Eye (tissue), 1 donor: ENCODE data around the gene PSME3.
"Not testable (repeated sequence)": the region's sequence is repeated elsewhere in the genome, so short reads cannot be mapped to it uniquely, and the experiment has no call there.

Experiments
- DNase-seq: peaks from one replicate; pipeline ENCODE4 v3.0.0-alpha.2; 2015

Gene PSME3

DNA sequence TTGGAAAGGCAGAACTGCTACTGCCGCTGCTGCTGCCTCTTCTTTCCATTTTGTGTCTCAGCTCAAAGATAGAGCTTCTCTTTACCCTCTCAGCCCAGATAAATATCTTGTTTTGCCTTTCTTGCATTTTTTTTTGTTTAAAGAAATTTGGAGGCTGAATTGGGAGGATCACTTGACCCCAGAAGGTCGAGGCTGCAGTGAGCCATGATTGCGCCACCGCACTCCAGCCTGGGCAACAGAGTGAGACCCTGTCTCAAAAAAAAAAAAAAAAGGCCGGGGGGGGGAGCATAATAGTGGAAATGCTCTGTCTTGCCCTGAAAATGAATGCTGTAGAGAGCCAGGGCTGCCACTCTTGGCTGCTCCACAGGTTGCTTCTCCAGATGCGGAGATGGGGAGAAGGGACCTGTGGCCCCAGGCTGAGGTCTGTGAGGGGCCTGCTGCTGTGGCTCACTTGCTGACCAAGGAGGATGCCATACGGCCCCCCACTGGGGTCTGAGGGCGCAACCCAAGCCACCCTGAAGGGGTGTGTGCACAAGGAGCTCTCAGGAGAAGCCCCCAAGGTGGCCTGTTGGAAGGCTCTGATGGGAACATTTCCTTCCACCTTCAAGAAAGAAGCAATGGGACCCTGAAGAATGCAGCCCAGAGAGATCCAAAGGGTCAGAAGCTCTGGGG is 45.9 kb downstream of the PSME3 start:
- DNase-seq: no peak

DNA sequence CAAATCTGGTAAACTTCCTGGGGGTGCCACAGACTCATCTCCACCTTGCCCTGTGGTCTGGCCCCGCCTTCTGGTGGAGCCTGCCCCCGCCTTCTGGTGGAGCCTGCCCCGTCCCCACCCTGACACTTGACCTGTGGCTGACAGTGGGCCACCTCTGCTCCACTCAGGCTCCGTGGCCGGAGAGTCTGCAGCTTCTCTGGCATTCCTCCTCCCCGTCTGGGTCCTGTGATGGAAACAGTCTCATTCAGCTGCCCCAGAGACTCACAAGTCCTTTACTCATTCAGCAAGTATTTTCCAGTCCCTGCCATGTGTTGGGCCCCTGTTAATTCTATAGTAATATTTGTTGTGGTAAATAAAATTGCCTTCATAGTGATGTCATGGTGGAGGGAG is 46.4 kb downstream of the PSME3 start:
- no peak for DNase-seq

DNA sequence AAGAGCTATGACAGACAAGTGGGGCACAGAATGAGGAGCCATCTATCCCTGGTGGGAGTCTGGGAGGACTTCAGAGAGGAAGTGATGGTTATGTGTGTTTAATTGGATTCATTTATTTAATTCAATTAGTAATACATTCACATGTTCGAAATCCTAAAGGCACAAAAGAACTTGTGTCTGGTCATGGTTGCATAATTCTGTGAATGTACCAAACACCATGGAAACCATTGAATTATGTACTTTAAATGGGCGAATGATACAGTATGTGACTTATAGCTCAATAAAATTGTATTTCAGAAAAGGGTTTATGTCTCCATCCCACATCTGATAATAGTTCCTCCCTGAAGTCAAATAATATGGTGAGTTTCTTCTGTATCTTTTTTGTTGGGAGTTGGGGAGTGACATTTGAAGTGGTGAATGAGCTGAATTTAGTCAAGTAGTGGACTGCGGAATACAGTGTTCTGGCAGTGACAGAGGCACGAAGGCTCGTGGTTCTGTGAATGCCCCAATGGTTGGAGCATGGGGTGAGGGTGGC is 47.6 kb downstream of the PSME3 start:
- no peak for DNase-seq

DNA sequence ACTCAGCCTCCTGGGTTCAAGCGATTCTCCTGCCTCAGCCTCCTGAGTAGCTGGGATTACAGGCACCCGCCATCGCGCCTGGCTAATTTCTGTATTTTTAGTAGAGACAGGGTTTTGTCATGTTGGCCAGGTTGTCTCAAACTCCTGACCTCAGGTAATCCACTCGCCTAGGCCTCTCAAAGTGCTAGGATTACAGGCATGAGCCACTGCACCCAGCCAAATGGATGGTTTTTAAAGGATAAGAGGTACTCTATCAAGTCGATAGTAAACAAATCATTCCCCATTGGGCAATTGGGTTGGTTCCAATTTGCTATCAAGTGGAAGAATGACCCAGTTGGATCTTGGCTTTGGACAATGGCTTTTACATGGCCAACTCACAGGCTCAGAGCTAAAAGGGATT is 48.5 kb downstream of the PSME3 start:
- DNase-seq: not testable (repeated sequence)

DNA sequence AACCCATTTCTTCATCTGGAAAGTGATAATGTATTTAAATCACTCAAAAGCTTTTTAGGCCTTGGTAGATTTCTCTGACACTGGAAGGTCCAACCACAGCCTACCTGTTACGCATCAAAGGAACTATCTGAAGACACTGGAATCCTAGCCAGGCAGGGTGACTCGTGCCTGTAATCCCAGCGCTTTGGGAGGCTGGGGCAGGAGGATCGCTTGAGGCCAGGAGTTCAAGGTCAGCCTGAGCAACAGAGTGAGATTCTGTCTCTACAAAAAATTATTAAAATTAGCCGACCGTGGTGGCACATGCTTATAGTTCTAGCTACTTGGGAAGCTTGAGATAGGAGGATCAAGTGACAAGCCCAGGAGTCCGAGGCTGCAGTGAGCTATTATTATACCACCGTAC is 49.0 kb downstream of the PSME3 start:
- no peak for DNase-seq

DNA sequence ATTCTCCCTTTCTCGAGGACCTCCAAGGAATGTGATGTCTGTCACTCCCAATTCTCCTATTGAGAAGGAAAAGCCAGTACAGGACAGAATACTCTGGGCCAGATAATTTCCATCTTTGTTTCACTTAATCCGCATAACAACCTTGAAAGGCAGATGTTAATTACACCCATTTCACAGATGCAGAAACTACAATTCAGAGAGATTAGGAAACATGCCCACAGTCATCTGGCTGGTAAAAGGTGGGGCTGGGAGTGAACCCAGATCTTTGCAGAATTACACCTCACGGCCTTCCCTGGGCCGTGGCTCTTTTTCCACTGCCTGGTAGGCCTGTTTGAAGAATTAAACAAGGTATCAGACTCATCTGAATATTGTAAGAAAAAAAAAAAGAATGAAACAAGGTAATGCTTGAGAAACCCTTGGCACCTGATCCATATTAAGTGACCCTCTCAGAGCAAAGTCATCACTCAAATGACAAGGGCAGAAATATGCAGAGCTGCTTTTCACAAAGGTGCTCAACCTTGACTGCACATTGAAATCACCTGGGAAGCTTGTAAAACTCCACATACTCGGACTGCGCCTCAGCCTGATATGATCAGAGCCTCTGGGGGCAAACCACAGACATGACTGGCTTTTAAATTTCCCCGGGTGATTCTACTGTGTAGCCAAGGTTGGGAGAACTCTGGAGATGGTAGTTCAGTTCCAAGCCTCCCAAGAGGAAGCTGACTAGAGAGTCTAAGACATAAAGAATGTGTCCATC is 50.8 kb downstream of the PSME3 start:
- DNase-seq: no peak

DNA sequence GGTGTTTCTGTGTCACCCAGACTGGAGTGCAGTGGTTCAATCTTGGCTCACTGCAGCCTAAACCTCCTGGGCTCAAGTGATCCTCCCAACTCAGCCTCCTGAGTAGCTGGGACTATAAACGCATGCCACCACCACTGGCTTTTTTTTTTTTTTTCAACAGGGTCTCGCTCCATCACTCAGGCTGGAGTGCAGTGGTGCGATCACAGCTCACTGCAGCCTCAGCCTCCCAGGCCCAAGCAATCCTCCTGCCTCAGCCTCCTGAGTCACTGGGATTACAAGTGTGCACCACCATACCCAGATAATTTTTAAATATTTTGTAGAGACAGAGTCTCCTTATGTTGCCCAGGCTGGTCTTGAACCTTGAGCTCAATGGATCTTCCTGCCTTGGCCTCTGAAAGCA is 52.6 kb downstream of the PSME3 start:
- DNase-seq: not testable (repeated sequence)

DNA sequence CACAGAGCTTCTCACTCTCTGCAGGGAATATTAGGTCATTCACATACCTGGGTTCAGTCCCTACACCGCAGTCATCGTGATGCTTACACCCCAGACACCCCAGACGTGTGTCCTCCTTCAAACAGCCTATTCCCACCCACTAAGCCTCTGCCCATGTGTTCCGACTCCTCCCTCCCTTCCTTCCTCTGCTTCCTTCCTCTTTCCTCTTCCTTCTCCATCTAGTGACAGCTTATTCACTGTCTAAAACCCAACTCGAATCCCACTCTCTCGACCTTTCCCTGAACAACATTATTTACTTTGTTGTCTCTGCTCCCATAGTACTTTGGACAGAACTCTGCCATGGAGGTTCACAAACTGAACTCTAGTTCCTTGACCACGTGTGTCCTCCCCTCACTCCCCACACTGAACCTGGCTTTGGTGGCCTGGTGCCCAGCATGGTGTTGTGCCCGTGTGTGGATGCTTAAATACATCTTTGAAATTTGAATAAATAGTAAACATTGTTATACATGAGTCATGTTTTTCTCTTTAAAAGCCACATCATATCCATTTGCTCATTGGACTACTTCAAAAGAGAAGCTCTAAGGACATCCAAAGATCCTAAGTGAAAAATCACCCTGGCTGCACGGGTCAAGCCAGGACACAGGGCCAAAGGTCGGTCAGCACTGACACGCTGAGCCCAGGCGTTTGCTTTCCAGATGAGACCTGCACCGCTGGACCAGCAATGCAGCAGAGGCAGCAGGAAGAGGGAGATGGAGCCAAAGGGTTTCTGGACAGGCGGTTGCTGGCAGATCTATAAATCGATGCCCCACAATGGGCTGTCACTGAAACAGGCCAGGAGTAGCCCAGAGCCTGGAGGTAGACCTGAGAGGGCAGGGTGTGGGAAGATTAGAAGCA is 53.3 kb downstream of the PSME3 start:
- no peak for DNase-seq

DNA sequence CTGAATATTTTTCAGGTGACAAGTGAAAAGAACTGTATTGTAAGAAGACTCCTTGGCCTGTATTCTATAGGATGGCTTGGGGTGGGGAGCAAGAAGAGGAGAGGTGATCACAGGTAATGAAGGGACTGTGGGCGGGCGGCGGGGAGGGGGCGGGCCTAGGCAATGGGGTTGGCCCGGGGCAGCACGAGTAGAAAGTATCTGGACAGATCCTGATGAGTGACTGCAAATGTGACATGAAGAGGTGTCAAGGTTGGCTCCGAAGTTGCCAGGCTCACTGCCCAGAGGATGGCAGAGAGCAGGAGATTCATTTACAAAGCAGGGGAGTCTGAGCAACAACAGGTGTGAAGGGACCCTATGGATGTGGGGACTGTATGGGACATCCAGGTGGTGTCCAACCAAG is 56.6 kb downstream of the PSME3 start:
- DNase-seq: no peak

DNA sequence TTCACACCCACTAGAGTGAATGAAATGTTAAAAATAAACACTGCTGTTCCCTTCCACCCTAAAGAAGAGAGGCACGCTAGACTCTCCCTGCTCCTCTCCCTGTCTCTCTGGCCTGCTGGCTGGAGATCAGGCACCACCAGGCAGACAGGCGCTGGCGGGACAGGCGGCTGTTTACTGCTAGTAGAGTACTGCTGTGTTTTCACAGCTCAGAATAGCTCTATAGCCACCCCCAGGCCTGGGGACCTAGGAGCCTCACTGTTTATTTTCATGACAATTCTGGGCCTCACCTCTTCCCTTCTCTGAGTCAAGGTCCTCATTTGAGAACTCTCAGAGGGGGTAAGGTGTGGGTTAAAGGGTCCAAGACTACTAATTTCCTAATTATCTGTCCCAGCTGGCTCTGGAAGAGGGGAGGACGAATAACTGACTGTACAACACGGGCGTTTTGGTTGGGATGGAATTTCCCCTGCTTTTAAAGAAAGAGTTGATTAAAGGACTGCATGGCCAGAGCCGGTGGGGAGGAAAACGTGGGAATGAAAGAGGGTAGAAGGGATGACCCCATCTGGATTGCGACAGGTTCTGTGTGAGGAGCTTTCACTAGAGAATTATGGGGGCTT is 58.4 kb downstream of the PSME3 start:
- peak; percentile 18 for DNase-seq

DNA sequence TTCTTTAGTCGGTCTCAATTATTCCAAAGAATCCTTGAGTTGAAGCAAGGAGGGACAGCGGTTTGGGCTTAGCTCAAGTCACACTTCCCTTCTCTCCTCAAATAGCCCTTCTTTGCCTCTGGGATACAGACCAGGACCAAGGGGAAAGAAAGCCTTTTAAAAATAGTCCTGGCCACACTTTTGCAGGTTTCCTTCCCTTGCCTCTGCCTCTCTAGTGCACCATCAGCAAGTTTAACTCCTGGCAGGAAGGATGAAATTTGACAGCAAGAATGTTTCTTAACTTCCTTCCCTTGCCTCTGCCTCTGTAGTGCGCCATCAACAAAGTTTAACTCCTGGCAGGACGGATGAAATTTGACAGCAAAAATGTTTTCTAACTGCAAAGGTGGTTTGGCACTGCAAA is 60.2 kb downstream of the PSME3 start:
- no peak for DNase-seq
